HepG2 (cell line): ENCODE data around the gene RIN3. TPM values are rescaled to one million over a fixed set of nuclear protein-coding genes. Genes with fewer than 3 reads are reported as not detected.
A peak's percentile ranks its signal among the peaks of the same experiment; 100 is the strongest.

Experiments
- ATAC-seq: fragments of 200-7000 bp; cut with Tn5 transposase; 3 replicates; pipeline ENCODE4 v1.9.1; 2020; ENCODE audit warnings: mild to moderate bottlenecking, moderate library complexity
- BruUV-seq: library from RNA; stranded (reverse); fragments of 400-500 nt; replicated peaks from 2 replicates; lab custom pipeline; 2021; lab: Mats Ljungman, UMichigan
- CTCF ChIA-PET: fragments of 300-600 bp; formaldehyde crosslinking; extraction: SDS; loops from one replicate; lab custom pipeline; 2021; ENCODE audit warnings: low total read pairs, inconsistent platforms, low intra/inter-chr PET ratio; lab: Yijun Ruan, JAX
- POLR2A ChIA-PET: fragments of 350-600 bp; sonication (Branson Sonifier 250); formaldehyde crosslinking; loops from one replicate; lab custom pipeline; 2020; ENCODE audit warnings: antibody characterized with exemption, inconsistent platforms; lab: Yijun Ruan, JAX
- DNase-seq: peaks from one replicate; pipeline ENCODE4 v3.0.0-alpha.2; 2015; ENCODE audit warnings: low spot score
- FAIRE-seq: peaks from 3 replicates; lab custom pipeline; 2011; peaks lifted over from hg19 to GRCh38; lab: Jason Lieb, UNC
- H2AFZ ChIP-seq: one replicate; pipeline ENCODE4 v1.6.1; 2011; ENCODE audit warnings: low read length, inconsistent platforms
- H3K27ac ChIP-seq: fragments of 300-600 bp; 3 replicates; pipeline ENCODE4 v1.8.0; 2011; ENCODE audit warnings: mixed run types, mild to moderate bottlenecking, mixed read lengths, low read length, inconsistent platforms; ENCODE audit not compliant: insufficient read depth; ENCODE audit errors: extremely low read length
- H3K27me3 ChIP-seq, 2 experiments: fragments of 200-600 bp in 1 of 2; 2 replicates in 1 of 2; 3 replicates in 1 of 2; pipeline versions ENCODE4 v1.6.0 to v1.8.0; 2011; ENCODE audit warnings: low read length in 2 of 2, mild to moderate bottlenecking in 2 of 2, moderate library complexity in 2 of 2, inconsistent platforms in 1 of 2; ENCODE audit not compliant: insufficient read depth in 2 of 2, control insufficient read depth in 1 of 2
- H3K36me3 ChIP-seq, 2 experiments: fragments of 200-600 bp in 1 of 2; replicated peaks in 1 of 2; 2 replicates in 1 of 2; 3 replicates in 1 of 2; pipeline versions ENCODE4 v1.5.1 to v1.8.0; 2011; ENCODE audit warnings: low read length in 2 of 2, inconsistent platforms in 1 of 2; ENCODE audit not compliant: insufficient read depth in 2 of 2, control insufficient read depth in 1 of 2
- H3K4me1 ChIP-seq: 2 replicates; pipeline ENCODE4 v1.5.1; 2012; ENCODE audit warnings: low read length, inconsistent platforms; ENCODE audit not compliant: insufficient read depth
- H3K4me2 ChIP-seq: 2 replicates; pipeline ENCODE4 v1.6.0; 2011; ENCODE audit warnings: low read depth, low read length, inconsistent platforms
- H3K4me3 ChIP-seq, 3 experiments: fragments of 200-600 bp in 1 of 3; sonication (generic), shearing (Covaris generic) in 1 of 3; replicated peaks in 1 of 3; 2 replicates each; pipeline ENCODE4 v1.5.1; 2011 to 2016; ENCODE audit warnings: low read length in 3 of 3, inconsistent platforms in 2 of 3, low read depth in 2 of 3, mild to moderate bottlenecking in 2 of 3, control low read depth in 1 of 3, mixed read lengths in 1 of 3; ENCODE audit not compliant: insufficient read depth in 1 of 3
- H3K79me2 ChIP-seq: one replicate; pipeline ENCODE4 v1.6.1; 2011; ENCODE audit warnings: low read length, inconsistent platforms; ENCODE audit not compliant: insufficient read depth
- H3K9ac ChIP-seq: 2 replicates; pipeline ENCODE4 v1.6.0; 2011; ENCODE audit warnings: mild to moderate bottlenecking, low read depth, low read length, inconsistent platforms; ENCODE audit not compliant: insufficient read depth
- H3K9me3 ChIP-seq: 2 replicates; pipeline ENCODE4 v1.5.1; 2012; ENCODE audit warnings: mild to moderate bottlenecking, low read length
- H4K20me1 ChIP-seq: 2 replicates; pipeline ENCODE4 v1.6.0; 2011; ENCODE audit warnings: inconsistent platforms, mild to moderate bottlenecking, low read length, moderate library complexity; ENCODE audit not compliant: insufficient read depth
- FOSL2 ChIP-seq: sonication (generic); formaldehyde crosslinking; IDR thresholded peaks from 2 replicates; pipeline ENCODE4 v1.4.0; 2020; ENCODE audit warnings: missing genetic modification reagents
- MEIS2 ChIP-seq: sonication (generic); formaldehyde crosslinking; IDR thresholded peaks from 2 replicates; pipeline ENCODE4 v1.9.0; 2021; ENCODE audit warnings: mild to moderate bottlenecking, missing genetic modification reagents
- SALL1 ChIP-seq: sonication (generic); formaldehyde crosslinking; IDR thresholded peaks from 2 replicates; pipeline ENCODE4 v1.8.0; 2022; ENCODE audit warnings: mild to moderate bottlenecking, missing genetic modification reagents
- TBP ChIP-seq: sonication (generic); formaldehyde crosslinking; IDR thresholded peaks from 2 replicates; pipeline ENCODE4 v1.5.0; 2020; ENCODE audit warnings: missing genetic modification reagents
- ZNF292 ChIP-seq: sonication (generic); formaldehyde crosslinking; IDR thresholded peaks from 2 replicates; pipeline ENCODE4 v1.8.1; 2022; ENCODE audit warnings: mild to moderate bottlenecking, low read depth, missing genetic modification reagents, borderline replicate concordance
- ZNF644 ChIP-seq: IDR thresholded peaks from 2 replicates; pipeline ENCODE4 v1.6.1; 2016; ENCODE audit warnings: low read depth
- WGBS: methylation state at CpG from one replicate; pipeline ENCODE4 v1.1.6; 2017; ENCODE audit warnings: low lambda C conversion rate; 5-methylcytosine and 5-hydroxymethylcytosine counted together
- in situ Hi-C: cut with HindIII; loops from 2 replicates; pipeline ENCODE4 v1.10.0; 2017; ENCODE audit warnings: low pct_unique_long_range_greater_than_20kb; ENCODE audit not compliant: extremely low pct_ligation_motif_present
- intact Hi-C: fragments of 100-400 bp; cut with micrococcal nuclease; formaldehyde crosslinking; loops from one replicate; pipeline ENCODE4 v1.10.0; 2022; ENCODE audit not compliant: unreplicated experiment
- polyA plus RNA-seq, 8 experiments: library from polyadenylated mRNA; depleted of rRNA in 3 of 8; stranded (reverse) in 7 of 8; unstranded in 1 of 8; fragments of >200 nt; fragmentation: Illumina TruSeq in 4 of 8; extraction: Trizol in 4 of 8; gene quantifications; 2 replicates each; pipeline versions ENCODE4 v1.2.1 to v1.2.3, GENCODE V29; 2011 to 2016; ENCODE audit warnings: low read depth in 4 of 8, missing spikeins in 1 of 8, mixed read lengths in 1 of 8; ENCODE audit not compliant: insufficient read depth in 1 of 8
- total RNA-seq, 5 experiments: library from RNA; depleted of rRNA; stranded (reverse); fragments of >200 nt; fragmentation: Illumina TruSeq; extraction: Trizol; gene quantifications; 2 replicates each; pipeline ENCODE4 v1.2.3, GENCODE V29; 2016; ENCODE audit warnings: low read depth in 1 of 5
- TF ChIP-seq, protein P1 (sequence below), 2 experiments: sonication (generic) in 1 of 2; formaldehyde crosslinking in 1 of 2; IDR thresholded peaks; 2 replicates each; pipeline versions ENCODE4 v1.4.0 to v1.6.1; 2016 to 2020; ENCODE audit warnings: borderline replicate concordance in 1 of 2, low read depth in 1 of 2, mild to moderate bottlenecking in 1 of 2, missing genetic modification reagents in 1 of 2
- TF ChIP-seq, protein P2 (sequence below): IDR thresholded peaks from 2 replicates; pipeline ENCODE4 v1.6.1; 2016
- TF ChIP-seq, protein P3 (sequence below): IDR thresholded peaks from 2 replicates; pipeline ENCODE4 v1.6.1; 2016; ENCODE audit warnings: control low read depth
- TF ChIP-seq, protein P4 (sequence below): fragments of 450-650 bp; IDR thresholded peaks from 2 replicates; pipeline ENCODE4 v1.6.1; 2017; ENCODE audit warnings: mild to moderate bottlenecking
- TF ChIP-seq, protein P5 (sequence below): sonication (generic); formaldehyde crosslinking; IDR thresholded peaks from 2 replicates; pipeline ENCODE4 v1.4.0; 2020; ENCODE audit warnings: missing genetic modification reagents

Gene RIN3
- total and polyA plus RNA-seq, 2 of the 13 experiments (the other 11 are each of a cell fraction or from before 2014, with no cell fraction given): 2.3 to 3.6 TPM

DNA sequence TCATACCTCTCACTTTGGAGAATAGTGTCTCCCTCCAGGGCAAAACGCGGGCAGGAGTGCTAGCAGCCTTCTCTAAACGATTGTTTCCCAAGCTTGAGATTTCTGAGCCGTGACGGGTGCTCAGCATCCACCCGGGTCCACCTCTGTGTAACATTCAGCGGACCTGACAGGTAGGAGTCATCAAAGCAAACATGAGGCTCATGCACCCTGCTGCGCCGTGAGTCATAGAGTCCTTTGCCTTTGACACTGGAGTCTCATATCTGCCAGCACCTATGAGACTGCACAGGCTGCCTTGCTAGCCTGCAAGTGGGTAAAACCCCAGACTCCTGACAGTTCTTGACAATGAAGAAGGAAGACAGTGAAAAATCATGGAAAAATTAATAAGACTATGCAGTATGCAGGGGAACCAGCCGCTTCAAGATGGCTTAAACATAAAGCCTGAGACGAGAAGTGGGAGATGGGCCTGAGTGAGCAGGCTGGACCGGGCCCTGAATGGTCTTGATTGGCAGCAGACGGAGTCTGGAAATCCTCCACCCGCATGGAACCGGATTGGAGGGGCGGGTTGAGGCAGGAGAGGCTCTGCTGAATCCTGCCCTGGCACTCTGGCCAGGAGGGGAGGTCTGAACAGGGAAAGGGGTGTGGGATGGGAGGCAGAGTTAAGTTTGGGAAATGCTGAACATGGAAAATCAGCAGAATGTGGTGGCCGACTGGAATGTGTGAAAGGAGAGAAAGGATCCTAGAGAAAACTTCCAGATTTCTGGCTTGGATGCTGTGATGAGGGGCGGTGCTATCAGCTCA lies 180.6 kb downstream of the RIN3 start:
- no TSS peak for BruUV-seq
- peaks cover 24% of the 10 kb centered on the region for H3K4me1 ChIP-seq
- peaks cover 10% of the 10 kb centered on the region; the same call in 1 of the 2 replicates for H4K20me1 ChIP-seq
- no peaks in the 10 kb centered on the region for H3K79me2 ChIP-seq
- H3K4me3 ChIP-seq: no peak overlapping the region
- ChIA-PET POLR2A (interaction anchor here (1.3 kb wide), 1 partner anchor 54 kb away, joined by 3 read pairs; the partner anchor contains the start of gene LGMN), CTCF (no interaction called here)
- in situ Hi-C loops (no loop called here), intact Hi-C loops (loop anchor here (1.0 kb wide), 1 partner anchor 30 kb away; no protein-coding TSS in a partner anchor)
- peak overlapping the region; percentile 30; the same call in 1 of the 2 replicates for H3K4me2 ChIP-seq
- no peak overlapping the region for H3K9ac ChIP-seq
- no peak overlapping the region for H3K27ac ChIP-seq
- no peaks in the 10 kb centered on the region for H3K27me3 ChIP-seq
- 10% methylated on average over 18 of the region's 18 CpGs for WGBS
- peak; percentile 76 for FAIRE-seq
- H3K9me3 ChIP-seq: no peaks in the 10 kb centered on the region
- no peaks in the 10 kb centered on the region for H3K36me3 ChIP-seq
- H2AFZ ChIP-seq: no peak overlapping the region
- peak; percentile 88 for DNase-seq
- ATAC-seq: peak; percentile 94
- peak; percentile 98 for TF ChIP-seq FOSL2 (CRISPR knock-in tag)
- TF ChIP-seq ZNF292 (CRISPR knock-in tag): peak; percentile 83; the same call in 1 of the 2 replicates
- TF ChIP-seq, protein P1, sequence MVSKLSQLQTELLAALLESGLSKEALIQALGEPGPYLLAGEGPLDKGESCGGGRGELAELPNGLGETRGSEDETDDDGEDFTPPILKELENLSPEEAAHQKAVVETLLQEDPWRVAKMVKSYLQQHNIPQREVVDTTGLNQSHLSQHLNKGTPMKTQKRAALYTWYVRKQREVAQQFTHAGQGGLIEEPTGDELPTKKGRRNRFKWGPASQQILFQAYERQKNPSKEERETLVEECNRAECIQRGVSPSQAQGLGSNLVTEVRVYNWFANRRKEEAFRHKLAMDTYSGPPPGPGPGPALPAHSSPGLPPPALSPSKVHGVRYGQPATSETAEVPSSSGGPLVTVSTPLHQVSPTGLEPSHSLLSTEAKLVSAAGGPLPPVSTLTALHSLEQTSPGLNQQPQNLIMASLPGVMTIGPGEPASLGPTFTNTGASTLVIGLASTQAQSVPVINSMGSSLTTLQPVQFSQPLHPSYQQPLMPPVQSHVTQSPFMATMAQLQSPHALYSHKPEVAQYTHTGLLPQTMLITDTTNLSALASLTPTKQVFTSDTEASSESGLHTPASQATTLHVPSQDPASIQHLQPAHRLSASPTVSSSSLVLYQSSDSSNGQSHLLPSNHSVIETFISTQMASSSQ (IDR thresholded peaks at IDR 0.05; ENCODE audit: low read depth): no peak
- TF ChIP-seq, protein P1 (CRISPR knock-in tag; IDR thresholded peaks at IDR 0.05; ENCODE audit: borderline replicate concordance): no peak
- TF ChIP-seq MEIS2 (CRISPR knock-in tag): peak; percentile 80; the same call in 1 of the 2 replicates
- TF ChIP-seq SALL1 (CRISPR knock-in tag): peak; percentile 47; the same call in 1 of the 2 replicates
- TF ChIP-seq, protein P2, sequence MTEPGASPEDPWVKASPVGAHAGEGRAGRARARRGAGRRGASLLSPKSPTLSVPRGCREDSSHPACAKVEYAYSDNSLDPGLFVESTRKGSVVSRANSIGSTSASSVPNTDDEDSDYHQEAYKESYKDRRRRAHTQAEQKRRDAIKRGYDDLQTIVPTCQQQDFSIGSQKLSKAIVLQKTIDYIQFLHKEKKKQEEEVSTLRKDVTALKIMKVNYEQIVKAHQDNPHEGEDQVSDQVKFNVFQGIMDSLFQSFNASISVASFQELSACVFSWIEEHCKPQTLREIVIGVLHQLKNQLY (CRISPR knock-in tag): 0 out of 2 replicates have a peak, but pooled peaks have one; percentile 24
- TF ChIP-seq, protein P3, sequence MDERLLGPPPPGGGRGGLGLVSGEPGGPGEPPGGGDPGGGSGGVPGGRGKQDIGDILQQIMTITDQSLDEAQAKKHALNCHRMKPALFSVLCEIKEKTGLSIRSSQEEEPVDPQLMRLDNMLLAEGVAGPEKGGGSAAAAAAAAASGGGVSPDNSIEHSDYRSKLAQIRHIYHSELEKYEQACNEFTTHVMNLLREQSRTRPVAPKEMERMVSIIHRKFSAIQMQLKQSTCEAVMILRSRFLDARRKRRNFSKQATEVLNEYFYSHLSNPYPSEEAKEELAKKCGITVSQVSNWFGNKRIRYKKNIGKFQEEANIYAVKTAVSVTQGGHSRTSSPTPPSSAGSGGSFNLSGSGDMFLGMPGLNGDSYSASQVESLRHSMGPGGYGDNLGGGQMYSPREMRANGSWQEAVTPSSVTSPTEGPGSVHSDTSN: peak; percentile 21; the same call in 1 of the 2 replicates
- TF ChIP-seq TBP (CRISPR knock-in tag): no peak
- TF ChIP-seq, protein P4, sequence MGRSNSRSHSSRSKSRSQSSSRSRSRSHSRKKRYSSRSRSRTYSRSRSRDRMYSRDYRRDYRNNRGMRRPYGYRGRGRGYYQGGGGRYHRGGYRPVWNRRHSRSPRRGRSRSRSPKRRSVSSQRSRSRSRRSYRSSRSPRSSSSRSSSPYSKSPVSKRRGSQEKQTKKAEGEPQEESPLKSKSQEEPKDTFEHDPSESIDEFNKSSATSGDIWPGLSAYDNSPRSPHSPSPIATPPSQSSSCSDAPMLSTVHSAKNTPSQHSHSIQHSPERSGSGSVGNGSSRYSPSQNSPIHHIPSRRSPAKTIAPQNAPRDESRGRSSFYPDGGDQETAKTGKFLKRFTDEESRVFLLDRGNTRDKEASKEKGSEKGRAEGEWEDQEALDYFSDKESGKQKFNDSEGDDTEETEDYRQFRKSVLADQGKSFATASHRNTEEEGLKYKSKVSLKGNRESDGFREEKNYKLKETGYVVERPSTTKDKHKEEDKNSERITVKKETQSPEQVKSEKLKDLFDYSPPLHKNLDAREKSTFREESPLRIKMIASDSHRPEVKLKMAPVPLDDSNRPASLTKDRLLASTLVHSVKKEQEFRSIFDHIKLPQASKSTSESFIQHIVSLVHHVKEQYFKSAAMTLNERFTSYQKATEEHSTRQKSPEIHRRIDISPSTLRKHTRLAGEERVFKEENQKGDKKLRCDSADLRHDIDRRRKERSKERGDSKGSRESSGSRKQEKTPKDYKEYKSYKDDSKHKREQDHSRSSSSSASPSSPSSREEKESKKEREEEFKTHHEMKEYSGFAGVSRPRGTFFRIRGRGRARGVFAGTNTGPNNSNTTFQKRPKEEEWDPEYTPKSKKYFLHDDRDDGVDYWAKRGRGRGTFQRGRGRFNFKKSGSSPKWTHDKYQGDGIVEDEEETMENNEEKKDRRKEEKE: no peak
- 0 out of 2 replicates have a peak, but pooled peaks have one; percentile 31 for TF ChIP-seq ZNF644 (CRISPR knock-in tag)
- TF ChIP-seq, protein P5, sequence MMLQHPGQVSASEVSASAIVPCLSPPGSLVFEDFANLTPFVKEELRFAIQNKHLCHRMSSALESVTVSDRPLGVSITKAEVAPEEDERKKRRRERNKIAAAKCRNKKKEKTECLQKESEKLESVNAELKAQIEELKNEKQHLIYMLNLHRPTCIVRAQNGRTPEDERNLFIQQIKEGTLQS: peak; percentile 82
